GM06990 (cell line): ENCODE measurements around the gene TRIM3.

Experiments used
- DNase-seq: peaks from one replicate; pipeline ENCODE4 v3.0.0-alpha.2; 2011; ENCODE audit not compliant: insufficient read length; ENCODE audit errors: extremely low read depth
- H3K27me3 ChIP-seq: replicated peaks from 2 replicates; pipeline ENCODE4 v1.6.0; 2011; ENCODE audit warnings: low read length; ENCODE audit not compliant: control insufficient read depth, insufficient read depth
- H3K36me3 ChIP-seq: 2 replicates; pipeline ENCODE4 v1.5.1; 2011; ENCODE audit warnings: low read length; ENCODE audit not compliant: control insufficient read depth, insufficient read depth
- H3K4me3 ChIP-seq: replicated peaks from 2 replicates; pipeline ENCODE4 v1.5.1; 2011; ENCODE audit warnings: low read depth, mild to moderate bottlenecking, control low read depth, low read length
- TF ChIP-seq, protein P1 (sequence below): IDR thresholded peaks from 2 replicates; pipeline ENCODE4 v1.5.1; 2011; ENCODE audit warnings: low read length, control low read depth, mild to moderate bottlenecking, inconsistent platforms; ENCODE audit not compliant: insufficient read depth, poor library complexity, severe bottlenecking

Gene TRIM3

DNA sequence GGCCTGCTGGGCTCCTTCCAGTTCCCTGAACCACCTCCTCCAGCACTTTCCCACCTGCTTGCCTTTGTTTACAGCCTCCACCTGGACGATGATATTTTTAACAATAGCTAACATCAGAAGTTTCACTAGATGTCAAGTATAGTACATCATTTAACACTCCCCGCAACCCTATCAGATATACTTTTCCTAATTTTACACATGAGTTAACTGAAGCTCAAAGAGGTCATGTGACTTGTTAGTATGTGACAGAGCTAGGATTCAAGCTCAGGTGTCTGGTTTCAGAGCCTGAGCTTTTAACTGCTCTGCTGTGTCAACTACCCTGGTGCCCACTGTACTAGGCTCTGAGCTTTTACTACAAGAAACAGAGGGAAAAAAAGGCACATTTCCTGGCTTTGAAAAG, 18.7 kb downstream of the TRIM3 start:
- Histone ChIP-seq H3K36me3 (no peaks in the 10 kb centered on the region; the same call in 1 of the 2 replicates), H3K4me3 (no peak overlapping the region), H3K27me3 (no peaks in the 10 kb centered on the region)
- TF ChIP-seq, protein P1, sequence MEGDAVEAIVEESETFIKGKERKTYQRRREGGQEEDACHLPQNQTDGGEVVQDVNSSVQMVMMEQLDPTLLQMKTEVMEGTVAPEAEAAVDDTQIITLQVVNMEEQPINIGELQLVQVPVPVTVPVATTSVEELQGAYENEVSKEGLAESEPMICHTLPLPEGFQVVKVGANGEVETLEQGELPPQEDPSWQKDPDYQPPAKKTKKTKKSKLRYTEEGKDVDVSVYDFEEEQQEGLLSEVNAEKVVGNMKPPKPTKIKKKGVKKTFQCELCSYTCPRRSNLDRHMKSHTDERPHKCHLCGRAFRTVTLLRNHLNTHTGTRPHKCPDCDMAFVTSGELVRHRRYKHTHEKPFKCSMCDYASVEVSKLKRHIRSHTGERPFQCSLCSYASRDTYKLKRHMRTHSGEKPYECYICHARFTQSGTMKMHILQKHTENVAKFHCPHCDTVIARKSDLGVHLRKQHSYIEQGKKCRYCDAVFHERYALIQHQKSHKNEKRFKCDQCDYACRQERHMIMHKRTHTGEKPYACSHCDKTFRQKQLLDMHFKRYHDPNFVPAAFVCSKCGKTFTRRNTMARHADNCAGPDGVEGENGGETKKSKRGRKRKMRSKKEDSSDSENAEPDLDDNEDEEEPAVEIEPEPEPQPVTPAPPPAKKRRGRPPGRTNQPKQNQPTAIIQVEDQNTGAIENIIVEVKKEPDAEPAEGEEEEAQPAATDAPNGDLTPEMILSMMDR, result no peak
- DNase-seq, result no peak

DNA sequence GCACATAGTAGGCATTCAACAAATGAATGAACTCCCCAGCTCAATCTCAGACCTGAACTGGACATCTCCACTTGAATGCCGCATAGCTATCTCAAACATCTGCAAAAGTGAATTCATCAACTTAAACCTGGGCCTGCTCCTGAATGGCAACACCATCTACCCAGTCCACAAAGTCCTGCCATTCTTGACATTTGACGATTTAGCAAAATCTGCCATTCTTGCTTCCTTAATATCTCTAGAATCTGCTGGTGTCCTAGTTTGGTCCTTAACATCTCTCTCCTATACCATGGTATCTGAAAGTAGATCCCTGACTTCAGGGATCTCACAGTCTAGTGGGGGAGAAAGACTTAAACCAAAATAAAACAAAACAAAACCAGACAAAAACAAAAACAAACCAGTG, 20.6 kb downstream of the TRIM3 start:
- no peaks in the 10 kb centered on the region for H3K27me3 ChIP-seq
- no peaks in the 10 kb centered on the region; the same call in 1 of the 2 replicates for H3K36me3 ChIP-seq
- H3K4me3 ChIP-seq, result no peak overlapping the region
- TF ChIP-seq, protein P1, result no peak
- DNase-seq, result no peak

DNA sequence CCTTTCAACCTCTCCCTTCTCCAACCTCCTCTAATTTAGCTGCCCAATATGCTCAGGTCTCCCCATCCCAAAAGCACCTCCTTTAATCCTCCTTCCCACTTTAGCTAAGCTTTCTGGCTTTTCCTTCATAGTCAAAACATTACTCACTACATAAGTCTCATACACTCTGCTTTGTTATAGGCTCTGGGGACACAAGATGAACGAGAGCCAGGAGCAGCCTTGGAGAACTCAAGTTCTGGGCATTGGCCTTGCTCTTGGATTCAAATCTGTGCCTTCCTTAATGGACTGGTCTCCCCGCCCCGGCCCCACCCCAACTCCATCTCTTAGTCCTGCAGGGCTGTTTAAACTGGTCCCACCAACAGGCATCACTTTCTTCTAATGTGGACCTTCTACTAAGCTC, 21.5 kb downstream of the TRIM3 start:
- no peaks in the 10 kb centered on the region; the same call in 1 of the 2 replicates for H3K36me3 ChIP-seq
- TF ChIP-seq, protein P1, result no peak
- H3K27me3 ChIP-seq, result no peaks in the 10 kb centered on the region
- H3K4me3 ChIP-seq, result no peak overlapping the region
- no peak for DNase-seq

DNA sequence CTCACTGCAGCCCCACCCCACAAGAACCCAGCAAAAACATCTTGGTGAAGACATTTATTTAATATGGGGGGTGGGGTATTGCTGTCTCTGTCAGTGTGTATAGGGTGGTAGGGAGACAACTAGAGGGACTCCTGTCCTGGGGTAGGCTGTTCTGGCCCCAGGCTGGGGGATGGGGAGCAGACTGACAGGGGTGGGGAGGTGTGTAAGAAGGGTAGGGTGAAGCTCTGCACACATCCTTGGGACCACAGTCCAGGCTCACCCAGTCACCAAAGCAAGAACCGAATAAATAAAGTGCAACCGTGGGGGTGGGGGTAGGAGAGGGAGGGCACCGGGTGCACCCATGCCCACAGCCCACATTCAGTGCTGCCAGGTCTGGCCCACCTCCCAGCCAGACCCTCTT, 25.2 kb downstream of the TRIM3 start:
- TF ChIP-seq, protein P1, result no peak
- DNase-seq, result no peak
- H3K4me3 ChIP-seq, result no peak overlapping the region
- no peaks in the 10 kb centered on the region; the same call in 1 of the 2 replicates for H3K36me3 ChIP-seq
- no peaks in the 10 kb centered on the region for H3K27me3 ChIP-seq

DNA sequence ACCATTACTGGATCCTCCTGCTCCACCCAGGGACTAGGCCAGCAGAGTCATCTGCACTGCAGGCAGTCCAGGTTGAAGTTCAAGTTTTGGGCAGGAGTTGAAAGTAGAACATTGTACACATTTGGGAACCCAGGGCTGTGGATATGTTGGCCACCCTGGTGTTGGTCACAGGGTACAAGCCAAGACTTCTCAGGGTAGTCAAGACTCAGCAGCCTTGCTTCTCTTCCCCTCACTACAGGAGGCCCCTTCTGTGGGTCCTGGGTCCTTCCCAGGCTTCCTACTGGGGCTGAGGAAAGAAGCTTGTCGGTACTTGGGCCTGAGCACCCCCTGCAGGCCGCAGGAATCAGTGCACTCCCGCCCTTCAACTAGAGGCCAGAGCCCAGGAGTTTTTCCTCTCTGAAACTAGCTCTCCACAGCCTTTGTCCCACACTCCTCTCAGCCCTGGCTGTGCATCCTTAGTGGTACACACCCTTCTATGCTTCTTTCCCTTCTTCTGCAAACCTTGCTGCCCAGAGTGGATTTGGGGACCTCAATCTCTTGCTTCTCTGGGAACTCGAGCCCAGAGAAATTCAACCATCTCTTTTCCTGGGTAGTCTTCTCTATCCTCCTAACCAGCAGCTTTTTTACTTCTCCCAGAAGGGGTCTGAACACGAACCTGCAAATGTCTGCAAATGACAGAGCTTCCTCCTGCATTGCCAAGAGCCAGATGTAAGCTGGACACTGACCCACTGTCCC, 30.3 kb downstream of the TRIM3 start:
- Histone ChIP-seq H3K36me3 (no peaks in the 10 kb centered on the region), H3K4me3 (no peak overlapping the region), H3K27me3 (no peaks in the 10 kb centered on the region)
- no peak for DNase-seq
- TF ChIP-seq, protein P1, result peak; percentile 94
